GM18873 (cell line): Measurements from ENCODE around the gene MACF1.

Source experiments
- ATAC-seq: cut with Tn5 transposase; IDR thresholded peaks from one replicate; pipeline ENCODE4 v1.9.1; 2021; ENCODE audit warnings: mild to moderate bottlenecking, moderate library complexity, moderate number of reproducible peaks; ENCODE audit not compliant: unreplicated experiment, low FRiP score

Gene MACF1

GRCh38 chr1:39213511-39214002 lies 9.1 kb downstream of the MACF1 start:
- no peak for ATAC-seq

- ATAC-seq, result no peak
Observed at GRCh38 chr1:39214021-39214713, 9.7 kb downstream of the MACF1 start.

GRCh38 chr1:39214714-39214997 lies 10.2 kb downstream of the MACF1 start:
- ATAC-seq, result no peak

- ATAC-seq, result no peak
Observed at GRCh38 chr1:39214998-39215873, 10.7 kb downstream of the MACF1 start.

GRCh38 chr1:39216771-39217170 lies 12.3 kb downstream of the MACF1 start:
- ATAC-seq, result no peak

GRCh38 chr1:39220891-39221870 lies 16.7 kb downstream of the MACF1 start:
- no peak for ATAC-seq

GRCh38 chr1:39224295-39224829 lies 19.9 kb downstream of the MACF1 start:
- ATAC-seq, result no peak

- ATAC-seq, result no peak
Observed at GRCh38 chr1:39226836-39227235, 22.3 kb downstream of the MACF1 start.

GRCh38 chr1:39228252-39228651 lies 23.8 kb downstream of the MACF1 start:
- no peak for ATAC-seq

- no peak for ATAC-seq
Observed at GRCh38 chr1:39229504-39229903, 25.0 kb downstream of the MACF1 start.

- ATAC-seq, result no peak
Observed at GRCh38 chr1:39230261-39231190, 26.0 kb downstream of the MACF1 start.

GRCh38 chr1:39236971-39237370 lies 32.5 kb downstream of the MACF1 start:
- ATAC-seq, result no peak

GRCh38 chr1:39238476-39238875 lies 34.0 kb downstream of the MACF1 start:
- ATAC-seq, result no peak

GRCh38 chr1:39239968-39240367 lies 35.5 kb downstream of the MACF1 start:
- no peak for ATAC-seq

- no peak for ATAC-seq
Observed at GRCh38 chr1:39243302-39243701, 38.8 kb downstream of the MACF1 start.

GRCh38 chr1:39250460-39251240 lies 46.2 kb downstream of the MACF1 start:
- no peak for ATAC-seq

GRCh38 chr1:39255222-39255621 lies 50.7 kb downstream of the MACF1 start:
- no peak for ATAC-seq

- no peak for ATAC-seq
Observed at GRCh38 chr1:39258146-39258924, 53.8 kb downstream of the MACF1 start.
